ENCODE results near the gene CFAP74. TPM values are rescaled to one million over a fixed set of nuclear protein-coding genes. Genes with fewer than 3 reads are reported as not detected.

The CFAP74 gene
- total RNA-seq, 2 experiments from 2014 or later, result not detected

GRCh38 chr1:2019571-2020309 is 16.2 kb upstream of the CFAP74 start:
- Mint-ChIP-seq H3K4me3 (no peak overlapping the region), H3K36me3 (ENCODE audit: low read depth) (no peaks in the 10 kb centered on the region), H3K27me3 (peaks cover 55% of the 10 kb centered on the region), H3K9me3 (no peaks in the 10 kb centered on the region), H3K27ac (no peak overlapping the region), H3K4me1 (peaks cover 2% of the 10 kb centered on the region)
- POLR2A ChIA-PET, result no interaction called here
- CTCF ChIA-PET, result no interaction called here
- no peak for DNase-seq

GRCh38 chr1:2019172-2019543 is 15.6 kb upstream of the CFAP74 start, which contains the start of gene GABRD:
Gene GABRD (plus strand): TSS chr1:2019345. CDS start chr1:2019424, 79 bp downstream.
- Mint-ChIP-seq H3K27me3 (peaks cover 59% of the 10 kb centered on the region), H3K4me3 (no peak within 1 kb of the TSS), H3K9me3 (no peaks in the 10 kb centered on the region), H3K4me1 (peaks cover 2% of the 10 kb centered on the region), H3K27ac (no peak within 1 kb of the TSS), H3K36me3 (ENCODE audit: low read depth) (no peaks in the 10 kb centered on the region)
- DNase-seq, result no peak
- POLR2A ChIA-PET, result no interaction called here
- CTCF ChIA-PET, result no interaction called here

- Mint-ChIP-seq H3K4me1 (peaks cover 2% of the 10 kb centered on the region), H3K36me3 (ENCODE audit: low read depth) (no peaks in the 10 kb centered on the region), H3K27ac (no peak overlapping the region), H3K27me3 (peaks cover 59% of the 10 kb centered on the region), H3K9me3 (no peaks in the 10 kb centered on the region), H3K4me3 (no peak overlapping the region)
- no peak for DNase-seq
- ChIA-PET CTCF (interaction anchor here (1.7 kb wide), 1 partner anchor 26 kb away, joined by 4 read pairs; no protein-coding TSS in a partner anchor), POLR2A (no interaction called here)
Measured at GRCh38 chr1:2018217-2019171, 14.9 kb upstream of the CFAP74 start.

- H3K4me1 Mint-ChIP-seq, result peaks cover 2% of the 10 kb centered on the region
- CTCF ChIA-PET, result no interaction called here
- no peak overlapping the region for H3K27ac Mint-ChIP-seq
- H3K9me3 Mint-ChIP-seq, result no peaks in the 10 kb centered on the region
- POLR2A ChIA-PET, result no interaction called here
- H3K36me3 Mint-ChIP-seq (ENCODE audit: low read depth), result no peaks in the 10 kb centered on the region
- H3K4me3 Mint-ChIP-seq, result no peak overlapping the region
- no peak for DNase-seq
- H3K27me3 Mint-ChIP-seq, result peaks cover 57% of the 10 kb centered on the region
Measured at GRCh38 chr1:2016123-2016522, 12.5 kb upstream of the CFAP74 start.

- no peaks in the 10 kb centered on the region for H3K36me3 Mint-ChIP-seq (ENCODE audit: low read depth)
- no peaks in the 10 kb centered on the region for H3K9me3 Mint-ChIP-seq
- no peak overlapping the region for H3K27ac Mint-ChIP-seq
- ChIA-PET CTCF (no interaction called here), POLR2A (no interaction called here)
- peaks cover 2% of the 10 kb centered on the region for H3K4me1 Mint-ChIP-seq
- no peak overlapping the region for H3K4me3 Mint-ChIP-seq
- no peak for DNase-seq
- H3K27me3 Mint-ChIP-seq, result peaks cover 46% of the 10 kb centered on the region
Measured at GRCh38 chr1:2014741-2015735, 11.5 kb upstream of the CFAP74 start.

- Mint-ChIP-seq H3K4me1 (peaks cover 2% of the 10 kb centered on the region), H3K36me3 (ENCODE audit: low read depth) (no peaks in the 10 kb centered on the region), H3K27me3 (peaks cover 43% of the 10 kb centered on the region), H3K9me3 (no peaks in the 10 kb centered on the region), H3K27ac (no peak overlapping the region), H3K4me3 (no peak overlapping the region)
- CTCF ChIA-PET, result interaction anchor here (2.7 kb wide), 1 partner anchor 31 kb away, joined by 7 read pairs; no protein-coding TSS in a partner anchor
- no peak for DNase-seq
- POLR2A ChIA-PET, result no interaction called here
Measured at GRCh38 chr1:2014181-2014580, 10.6 kb upstream of the CFAP74 start.

- Mint-ChIP-seq H3K4me3 (no peak overlapping the region), H3K4me1 (no peaks in the 10 kb centered on the region), H3K36me3 (ENCODE audit: low read depth) (no peaks in the 10 kb centered on the region), H3K9me3 (no peaks in the 10 kb centered on the region), H3K27me3 (peaks cover 20% of the 10 kb centered on the region), H3K27ac (no peak overlapping the region)
- no peak for DNase-seq
- ChIA-PET POLR2A (no interaction called here), CTCF (no interaction called here)
Measured at GRCh38 chr1:2009101-2010053, 5.8 kb upstream of the CFAP74 start.

GRCh38 chr1:2004856-2005255 is 1.3 kb upstream of the CFAP74 start:
- no peaks in the 10 kb centered on the region for H3K36me3 Mint-ChIP-seq (ENCODE audit: low read depth)
- POLR2A ChIA-PET, result no interaction called here
- H3K27ac Mint-ChIP-seq, result no peak overlapping the region
- no peak for DNase-seq
- no peaks in the 10 kb centered on the region for H3K9me3 Mint-ChIP-seq
- peaks cover 34% of the 10 kb centered on the region for H3K27me3 Mint-ChIP-seq
- H3K4me1 Mint-ChIP-seq, result no peaks in the 10 kb centered on the region
- CTCF ChIA-PET, result interaction anchor here (1.2 kb wide), 1 partner anchor 40 kb away, joined by 3 read pairs; no protein-coding TSS in a partner anchor
- H3K4me3 Mint-ChIP-seq, result no peak overlapping the region

GRCh38 chr1:2001773-2002411 is 1.7 kb downstream of the CFAP74 start:
- CTCF ChIA-PET, result no interaction called here
- Mint-ChIP-seq H3K36me3 (ENCODE audit: low read depth) (no peaks in the 10 kb centered on the region), H3K4me1 (no peaks in the 10 kb centered on the region), H3K27me3 (peaks cover 35% of the 10 kb centered on the region), H3K9me3 (no peaks in the 10 kb centered on the region), H3K4me3 (no peak overlapping the region), H3K27ac (no peak overlapping the region)
- POLR2A ChIA-PET, result no interaction called here
- DNase-seq, result no peak

- peaks cover 36% of the 10 kb centered on the region for H3K27me3 Mint-ChIP-seq
- H3K36me3 Mint-ChIP-seq (ENCODE audit: low read depth), result no peaks in the 10 kb centered on the region
- no peak for DNase-seq
- POLR2A ChIA-PET, result no interaction called here
- CTCF ChIA-PET, result no interaction called here
- no peak overlapping the region for H3K27ac Mint-ChIP-seq
- H3K4me3 Mint-ChIP-seq, result no peak overlapping the region
- no peaks in the 10 kb centered on the region for H3K9me3 Mint-ChIP-seq
- peaks cover 7% of the 10 kb centered on the region for H3K4me1 Mint-ChIP-seq
Measured at GRCh38 chr1:2000850-2001249, 2.7 kb downstream of the CFAP74 start.

GRCh38 chr1:2000432-2000831 is 3.2 kb downstream of the CFAP74 start:
- POLR2A ChIA-PET, result no interaction called here
- Mint-ChIP-seq H3K27ac (no peak overlapping the region), H3K36me3 (ENCODE audit: low read depth) (no peaks in the 10 kb centered on the region), H3K9me3 (no peaks in the 10 kb centered on the region), H3K4me3 (no peak overlapping the region), H3K4me1 (peaks cover 7% of the 10 kb centered on the region), H3K27me3 (peaks cover 34% of the 10 kb centered on the region)
- CTCF ChIA-PET, result no interaction called here
- DNase-seq, result no peak

GRCh38 chr1:1997576-1997975 is 6.0 kb downstream of the CFAP74 start:
- Mint-ChIP-seq H3K4me1 (peaks cover 11% of the 10 kb centered on the region), H3K27me3 (peaks cover 16% of the 10 kb centered on the region), H3K9me3 (no peaks in the 10 kb centered on the region), H3K4me3 (no peak overlapping the region), H3K27ac (no peak overlapping the region), H3K36me3 (ENCODE audit: low read depth) (no peaks in the 10 kb centered on the region)
- POLR2A ChIA-PET, result no interaction called here
- CTCF ChIA-PET, result no interaction called here
- no peak for DNase-seq

Measured in activated CD4-positive, alpha-beta memory T cell treated with anti-CD3 and anti-CD28 coated beads, Interleukin-2, amount 10 ng/mL, durations not matched to agents 7 days and 5 days (primary cell).